ENCODE data around the gene FGF6.
"Not testable (repeated sequence)": the region's sequence is repeated elsewhere in the genome, so short reads cannot be mapped to it uniquely, and the experiment has no call there.

The FGF6 gene, protein sequence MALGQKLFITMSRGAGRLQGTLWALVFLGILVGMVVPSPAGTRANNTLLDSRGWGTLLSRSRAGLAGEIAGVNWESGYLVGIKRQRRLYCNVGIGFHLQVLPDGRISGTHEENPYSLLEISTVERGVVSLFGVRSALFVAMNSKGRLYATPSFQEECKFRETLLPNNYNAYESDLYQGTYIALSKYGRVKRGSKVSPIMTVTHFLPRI

DNA sequence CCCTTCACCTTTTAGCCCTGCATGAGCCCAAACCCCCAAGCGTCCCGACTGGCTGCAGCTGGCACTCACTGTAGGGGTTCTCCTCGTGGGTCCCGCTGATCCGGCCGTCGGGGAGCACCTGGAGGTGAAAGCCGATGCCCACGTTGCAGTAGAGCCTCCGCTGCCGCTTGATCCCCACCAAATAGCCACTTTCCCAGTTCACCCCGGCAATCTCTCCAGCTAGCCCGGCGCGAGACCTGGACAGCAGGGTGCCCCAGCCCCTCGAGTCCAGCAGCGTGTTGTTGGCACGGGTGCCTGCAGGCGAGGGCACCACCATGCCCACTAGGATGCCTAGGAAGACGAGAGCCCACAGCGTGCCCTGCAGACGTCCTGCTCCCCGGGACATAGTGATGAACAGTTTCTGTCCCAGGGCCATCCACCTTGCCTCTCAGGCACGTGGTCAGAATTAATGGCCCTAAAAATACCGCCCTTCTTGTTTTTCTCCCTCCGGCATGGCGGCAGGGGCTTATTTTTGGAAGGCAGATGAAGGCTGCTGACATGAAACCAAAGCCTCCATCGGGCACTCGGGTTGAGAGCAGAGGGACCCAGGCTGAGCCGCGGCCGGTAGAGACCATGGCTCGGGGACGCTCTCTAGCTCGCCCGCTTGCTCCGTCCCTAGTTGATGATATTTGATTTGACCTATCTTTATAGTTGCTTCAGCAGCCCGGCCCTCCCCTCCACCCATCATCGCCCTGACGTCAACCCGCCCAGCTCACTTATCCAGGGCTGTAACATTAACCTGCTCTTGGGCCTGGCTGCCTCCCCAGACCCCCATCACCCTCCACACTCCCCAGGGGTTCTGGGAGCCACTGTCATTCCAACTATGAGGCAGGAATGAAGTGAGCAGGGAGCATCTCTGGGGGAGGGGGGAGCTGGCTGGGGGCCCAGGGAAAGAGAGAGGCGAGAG is at the start of gene FGF6:
FGF6 (minus strand) TSS at position 660 of the 946 bp plus-strand sequence; CDS start at position 415, 245 bp downstream.
- no peak for DNase-seq (ENCODE audit: low read depth in 2 of 2)

DNA sequence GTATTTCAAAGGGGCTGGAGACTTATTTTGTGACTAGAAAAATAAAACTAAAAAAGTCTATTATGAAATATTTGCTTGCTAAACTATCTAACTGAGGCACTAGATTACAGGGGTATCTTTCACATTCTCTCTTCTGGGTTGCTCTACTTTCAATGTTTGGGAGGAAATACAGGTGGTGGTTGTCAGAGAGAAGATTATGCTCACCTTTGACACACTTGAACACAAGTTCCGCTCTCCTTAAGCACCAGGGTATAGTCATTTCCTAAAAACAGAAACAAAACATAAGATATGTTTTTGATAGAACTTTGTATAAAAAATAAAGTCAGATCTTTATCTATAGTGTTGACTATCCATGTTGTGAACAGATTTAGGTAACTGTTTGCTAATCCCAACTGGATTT is 45.4 kb upstream of the FGF6 start:
- DNase-seq (ENCODE audit: low read depth in 2 of 2): no peak

DNA sequence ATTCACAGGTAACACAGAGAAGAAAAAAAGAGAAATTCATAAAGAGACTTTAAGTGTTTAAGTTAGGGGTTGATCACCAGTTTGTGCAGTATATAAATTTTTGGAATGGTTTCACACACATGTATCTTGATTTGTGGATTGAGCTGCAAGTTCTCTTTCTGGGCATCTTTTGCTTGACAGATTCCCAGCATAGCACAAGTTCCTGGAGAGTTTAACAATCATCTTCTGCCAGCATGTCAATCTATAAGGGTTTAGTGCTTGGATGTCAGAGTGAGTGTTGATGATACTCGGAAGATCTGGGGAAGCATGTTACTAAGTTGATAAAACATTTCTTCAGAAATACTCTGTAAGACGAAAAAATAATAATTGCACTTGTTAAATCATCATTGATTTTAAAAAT is 43.9 kb upstream of the FGF6 start:
- no peak for DNase-seq (ENCODE audit: low read depth in 2 of 2)

DNA sequence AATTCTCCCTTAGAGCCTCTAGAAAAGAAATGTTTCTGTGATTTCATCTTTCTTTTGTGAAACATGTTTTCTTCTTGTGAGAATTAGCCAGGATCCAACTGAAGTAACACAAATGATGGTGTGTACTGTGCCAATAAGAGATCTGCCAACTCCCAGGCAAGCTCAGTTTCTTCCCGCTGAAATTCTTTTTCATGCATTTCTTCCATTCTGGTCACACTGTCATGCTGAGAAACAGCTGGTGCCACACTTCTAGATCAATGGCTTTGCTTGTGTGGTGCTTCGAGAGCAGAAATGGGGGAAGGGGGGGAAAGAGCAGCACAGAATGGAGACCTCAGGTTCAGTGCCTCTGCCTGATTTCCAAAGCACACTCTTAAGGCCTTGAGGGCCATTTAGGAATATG is 41.4 kb upstream of the FGF6 start:
- DNase-seq (ENCODE audit: low read depth in 2 of 2): no peak

DNA sequence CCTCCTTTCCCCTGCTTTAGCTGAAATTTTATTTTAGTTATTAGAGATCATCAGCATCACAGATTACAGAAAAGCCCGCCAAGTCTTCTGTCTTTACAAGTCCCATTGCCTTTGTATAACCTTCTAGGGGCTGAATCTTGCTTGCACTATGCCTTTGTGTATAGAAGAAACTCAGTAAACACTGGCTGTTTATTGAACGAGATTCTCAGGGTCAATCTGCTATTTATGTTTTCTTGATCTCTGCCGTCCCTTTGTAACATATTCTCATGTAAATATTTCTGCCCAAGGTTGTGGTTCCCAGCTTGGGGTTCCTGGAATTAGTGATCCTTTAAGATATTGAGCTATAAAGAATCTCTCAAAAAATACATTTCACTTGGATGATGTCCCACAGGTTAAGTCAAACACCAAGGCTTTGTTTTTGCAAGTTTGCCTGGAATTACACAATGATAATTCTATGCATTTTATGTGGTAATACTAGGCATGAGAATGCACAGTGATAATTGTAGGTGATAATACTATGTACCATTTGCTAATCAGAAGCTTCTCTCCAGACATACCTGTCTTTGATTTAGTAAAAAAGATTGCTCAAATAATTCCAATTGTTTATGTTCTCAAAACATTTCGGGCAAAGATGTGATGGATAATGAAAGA is 40.6 kb upstream of the FGF6 start:
- no peak for DNase-seq (ENCODE audit: low read depth in 2 of 2)

DNA sequence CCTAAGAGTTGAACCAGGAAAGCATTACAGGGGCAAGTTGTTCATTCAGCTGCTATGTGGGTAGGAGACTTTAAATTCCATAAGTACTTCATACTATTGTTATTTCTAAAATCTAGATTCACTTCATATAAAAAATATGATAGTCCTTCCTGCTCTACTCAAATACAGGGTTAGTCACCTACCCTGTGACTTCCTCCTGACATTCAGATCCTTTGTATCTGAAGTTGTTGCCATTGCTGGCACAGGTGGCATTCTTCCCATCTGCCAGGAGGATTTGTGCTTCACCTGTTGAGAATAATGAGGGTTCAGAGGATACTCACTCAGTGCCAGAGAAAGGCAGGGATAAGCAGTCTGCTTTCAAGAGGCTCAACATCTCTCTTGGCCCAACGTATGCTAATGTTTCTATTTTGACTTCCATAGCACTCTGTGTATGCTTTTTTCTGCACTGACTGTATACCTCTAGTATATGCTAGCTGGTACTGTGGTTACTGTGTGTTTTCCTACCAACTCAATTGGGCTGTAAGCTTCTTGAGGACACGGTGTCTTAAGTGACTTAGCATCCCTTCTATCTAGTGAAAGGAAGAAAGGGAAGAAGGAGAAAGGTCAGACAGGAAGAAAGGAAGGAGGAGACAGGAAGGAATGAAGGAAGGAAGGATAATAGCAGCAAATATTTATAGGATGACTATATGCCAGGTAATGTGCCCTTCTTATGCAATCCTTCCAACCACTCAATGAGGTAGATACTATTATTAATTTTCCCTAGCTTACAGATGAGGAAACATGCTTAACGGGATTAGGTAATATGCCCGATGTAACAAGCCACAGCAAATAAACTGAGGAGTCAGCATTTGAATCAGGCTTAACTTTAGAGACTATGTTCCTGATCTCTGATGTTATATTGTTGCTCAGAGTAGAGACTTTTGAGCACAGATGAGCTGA is 38.5 kb upstream of the FGF6 start:
- no peak for DNase-seq (ENCODE audit: low read depth in 2 of 2)

DNA sequence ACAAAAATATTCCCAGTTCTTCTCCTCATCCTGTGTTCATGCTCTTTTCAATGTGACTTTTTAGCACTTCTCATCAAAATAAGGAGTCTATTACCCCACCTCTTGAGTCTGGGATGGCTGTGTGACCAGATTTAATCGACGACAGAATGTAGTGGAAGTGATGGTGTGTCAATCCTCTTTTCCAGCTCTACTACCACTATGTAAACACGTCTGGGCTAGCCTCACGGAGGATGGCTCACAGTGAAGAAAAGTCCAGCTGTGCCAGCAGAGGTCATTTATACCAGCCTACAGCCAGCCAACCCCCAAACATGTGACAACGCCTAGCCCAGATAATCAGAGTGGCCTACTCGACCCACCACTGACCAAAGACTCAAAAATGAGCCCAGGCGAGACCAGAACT is 37.3 kb upstream of the FGF6 start:
- no peak for DNase-seq (ENCODE audit: low read depth in 2 of 2)

DNA sequence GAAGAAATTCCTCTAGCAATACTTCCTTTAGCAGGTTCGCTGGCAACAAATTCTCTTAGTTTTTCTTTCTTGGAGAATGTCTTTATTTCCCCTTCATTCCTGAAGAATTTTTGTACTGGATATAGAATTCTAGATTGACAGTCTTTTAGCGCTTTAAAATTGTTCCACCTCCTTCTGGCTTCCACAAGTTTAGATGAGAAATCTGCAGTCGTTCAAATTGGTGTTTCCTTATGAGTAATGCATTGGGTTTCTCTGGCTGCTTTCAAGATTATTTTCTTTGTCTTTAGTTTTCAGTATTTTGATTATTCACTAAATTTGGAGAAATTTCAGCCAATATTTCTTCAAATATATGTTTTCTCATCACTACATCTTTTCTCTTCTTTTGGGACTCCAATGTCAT is 33.3 kb upstream of the FGF6 start:
- no peak for DNase-seq (ENCODE audit: low read depth in 2 of 2)

DNA sequence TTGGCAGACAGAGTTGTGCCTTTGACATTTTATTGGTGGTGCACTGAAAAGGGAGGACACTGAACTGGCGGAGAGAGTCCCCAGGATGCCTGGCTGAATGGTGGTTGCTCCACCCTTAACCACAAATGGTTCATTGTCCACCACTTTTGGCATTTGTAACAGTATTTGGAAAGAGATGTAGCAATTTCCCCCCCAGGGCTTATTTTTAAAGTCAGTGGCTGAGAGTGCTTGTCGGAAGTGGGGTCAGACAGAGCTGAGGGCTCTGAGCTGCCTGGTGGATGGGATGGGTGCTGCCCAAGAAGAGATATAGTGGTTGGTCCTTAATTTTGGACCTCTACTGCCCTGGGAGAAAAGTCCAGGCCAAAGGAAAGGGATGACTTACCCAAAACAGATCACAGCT is 31.5 kb upstream of the FGF6 start:
- no peak for DNase-seq (ENCODE audit: low read depth in 2 of 2)

DNA sequence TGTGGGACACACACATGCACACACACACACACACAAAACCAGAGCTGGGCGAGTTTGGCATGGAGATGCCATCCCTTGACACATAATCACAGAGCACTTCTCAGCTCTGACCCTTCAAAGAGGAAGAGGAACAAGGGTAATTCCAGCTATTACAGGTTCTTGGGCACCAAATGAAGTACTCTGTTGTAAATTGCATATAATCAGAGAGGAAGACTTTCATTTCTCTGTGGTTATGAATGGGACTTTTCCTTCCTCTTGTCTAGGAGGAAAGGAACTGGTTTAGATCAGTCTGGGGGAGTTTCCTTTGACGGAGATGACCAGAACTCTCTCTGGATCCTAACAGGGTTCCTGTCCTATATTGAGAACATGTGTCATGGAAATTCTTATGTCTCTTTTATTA is 26.4 kb upstream of the FGF6 start:
- DNase-seq (ENCODE audit: low read depth in 2 of 2): no peak

DNA sequence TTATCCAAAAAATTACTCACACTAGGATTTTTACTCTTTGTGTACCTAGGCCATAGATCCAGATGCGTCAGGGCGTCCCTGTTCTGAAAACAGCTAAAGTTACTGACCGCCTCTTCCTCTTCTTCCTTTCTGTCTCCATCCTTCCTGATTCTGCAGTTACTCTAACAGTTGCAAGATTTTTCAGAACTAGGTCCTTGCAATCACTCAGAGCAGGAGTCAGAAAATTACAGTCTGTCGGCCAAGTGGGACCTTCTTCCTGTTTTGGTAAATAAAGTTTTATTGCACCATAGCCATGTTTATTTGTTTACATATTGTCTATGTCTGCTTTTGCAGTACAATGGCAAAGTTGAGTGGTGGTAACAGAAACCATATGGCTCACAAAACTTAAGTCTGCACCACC is 25.6 kb upstream of the FGF6 start:
- DNase-seq (ENCODE audit: low read depth in 2 of 2): no peak

DNA sequence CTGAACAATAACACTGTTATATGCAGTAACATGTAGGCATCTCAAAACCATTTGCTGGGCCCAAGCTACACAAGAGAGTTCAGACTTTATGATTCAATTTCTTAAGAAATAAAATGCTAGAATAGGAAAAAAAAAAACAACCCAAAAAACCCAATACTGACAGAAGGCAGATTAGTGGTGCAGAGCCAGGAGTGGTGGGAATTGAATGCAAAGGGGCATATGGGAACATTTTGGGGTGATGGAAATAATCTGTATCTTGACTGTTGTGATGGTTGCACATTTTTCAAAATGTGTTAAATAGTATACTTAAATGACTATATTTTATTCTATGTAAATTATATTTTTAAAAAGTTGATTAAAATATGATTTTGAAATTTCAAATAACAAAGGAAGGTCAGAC is 23.4 kb upstream of the FGF6 start:
- DNase-seq (ENCODE audit: low read depth in 2 of 2): no peak

DNA sequence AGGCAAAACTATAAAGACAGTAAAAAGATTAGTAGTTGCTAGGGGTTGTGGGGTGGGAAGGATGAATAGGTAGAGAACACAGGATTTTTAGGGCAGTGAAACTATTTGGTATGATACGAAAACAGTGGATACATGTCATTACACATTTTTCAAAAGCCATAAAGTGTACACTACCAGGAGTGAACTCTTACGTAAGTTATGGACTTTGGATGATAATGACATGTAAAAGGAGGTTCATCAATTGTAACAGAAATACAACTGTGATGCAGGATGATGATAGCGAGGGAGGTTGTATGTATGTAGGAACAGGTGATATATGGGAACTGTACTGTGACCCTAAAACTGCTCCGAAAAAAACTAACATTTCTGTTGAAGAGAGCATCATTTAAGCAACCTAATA is 15.1 kb upstream of the FGF6 start:
- DNase-seq (ENCODE audit: low read depth in 2 of 2): no peak

DNA sequence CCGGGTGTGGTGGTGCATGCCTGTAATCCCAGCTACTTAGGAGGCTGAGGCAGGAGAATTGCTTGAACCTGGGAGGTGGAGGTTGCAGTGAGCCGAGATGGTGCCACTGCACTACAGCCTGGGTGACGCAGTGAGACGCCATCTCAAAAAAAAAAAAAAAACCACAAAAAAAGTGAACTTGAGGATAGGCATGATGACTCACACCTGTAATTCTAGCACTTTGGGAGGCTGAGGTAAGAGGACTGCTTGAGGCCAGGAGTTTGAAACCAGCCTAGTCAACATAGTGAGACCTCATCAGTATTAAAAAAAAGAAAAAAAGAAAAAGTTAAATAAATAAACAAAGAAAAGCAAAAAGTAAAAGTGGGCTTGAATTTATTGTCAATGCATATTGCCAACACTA is 10.2 kb upstream of the FGF6 start:
- not testable (repeated sequence) for DNase-seq (ENCODE audit: low read depth in 2 of 2)

DNA sequence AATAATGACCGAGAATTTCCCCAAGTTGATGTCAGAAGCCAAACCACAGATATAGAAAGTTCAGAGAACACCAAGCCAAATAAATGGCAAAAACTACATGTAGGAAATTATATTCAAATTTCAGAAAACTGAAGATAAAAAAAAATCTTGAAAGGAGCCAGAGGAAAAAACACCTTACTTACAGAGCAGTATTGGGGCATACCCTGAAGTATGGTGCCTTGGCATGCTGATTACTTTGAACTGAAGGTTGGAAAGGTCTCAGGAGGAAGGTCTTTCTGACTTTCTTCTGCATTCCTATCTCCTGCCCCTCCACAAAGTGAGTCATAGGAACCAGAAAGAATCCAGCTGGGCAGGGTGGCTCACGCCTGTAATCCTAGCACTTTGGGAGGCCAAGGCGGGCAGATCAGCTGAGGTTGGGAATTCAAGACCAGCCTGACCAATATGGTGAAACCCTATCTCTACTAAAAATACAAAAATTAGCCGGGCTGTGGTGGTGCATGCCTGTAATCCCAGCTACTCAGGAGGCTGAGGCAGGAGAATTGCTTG is 8.8 kb upstream of the FGF6 start:
- no peak for DNase-seq (ENCODE audit: low read depth in 2 of 2)

DNA sequence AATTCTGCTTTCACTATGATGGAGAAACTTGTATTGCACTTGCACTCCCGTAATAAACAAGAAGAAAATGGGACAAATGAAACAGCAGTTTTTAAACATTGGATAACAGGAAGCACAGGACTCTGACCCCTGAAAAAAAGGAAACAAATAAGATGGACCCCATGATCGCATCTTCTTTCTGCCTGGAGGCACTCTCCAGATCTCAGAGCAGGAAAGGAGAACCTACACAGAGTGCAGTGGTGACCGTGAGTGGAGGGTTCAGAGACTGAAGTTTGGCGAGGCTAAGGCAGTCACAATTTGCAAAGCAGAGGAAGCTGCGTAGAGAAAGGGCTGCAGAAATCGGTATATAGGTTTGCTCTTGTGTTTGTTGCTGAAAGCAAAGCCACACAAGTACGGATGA is 6.1 kb upstream of the FGF6 start:
- no peak for DNase-seq (ENCODE audit: low read depth in 2 of 2)

DNA sequence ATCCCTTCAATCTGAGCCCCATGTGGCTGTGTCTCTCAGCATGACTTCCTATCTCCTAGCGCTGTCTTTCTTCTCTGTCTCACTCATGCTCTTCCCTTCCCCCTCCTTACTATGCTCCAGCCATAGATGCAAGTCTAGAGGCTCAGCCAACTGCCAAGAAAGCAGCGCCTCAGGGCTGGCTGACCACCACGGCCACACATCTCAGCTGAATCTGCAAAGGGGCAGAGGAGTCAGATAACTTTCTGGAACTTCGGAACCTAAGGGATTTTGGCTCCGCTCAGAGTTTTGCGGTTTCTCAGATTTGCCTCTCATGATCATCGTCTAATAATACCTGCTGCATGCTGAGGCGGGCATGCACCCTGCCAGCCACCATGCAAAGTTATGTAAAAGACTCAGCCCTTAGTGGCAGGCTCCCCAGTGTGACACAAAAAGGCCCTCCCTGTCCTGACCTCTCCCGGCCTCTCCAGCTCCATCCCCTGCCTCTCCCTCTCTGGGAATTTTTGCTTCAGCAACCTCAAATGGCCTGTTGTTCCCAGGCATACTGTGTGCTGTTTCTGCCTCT is 5.0 kb upstream of the FGF6 start:
- DNase-seq (ENCODE audit: low read depth in 2 of 2): no peak

DNA sequence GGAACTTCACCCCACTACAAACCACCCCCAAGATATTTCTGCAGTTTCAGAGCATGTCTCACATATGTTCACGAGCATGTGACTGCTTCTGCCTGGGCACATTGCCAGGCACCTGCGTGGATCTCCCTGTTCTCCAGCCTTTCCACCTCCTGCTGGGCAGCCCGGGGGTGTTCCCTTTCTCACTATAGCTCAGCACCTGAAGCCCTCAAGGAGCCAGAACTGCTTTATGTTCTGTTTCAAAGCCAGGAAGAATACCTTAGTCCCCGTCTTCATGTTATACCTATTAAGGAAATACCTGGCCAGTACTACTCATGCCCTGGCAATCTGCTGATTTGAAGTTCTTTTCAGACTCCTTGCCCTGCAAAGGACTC is 4.2 kb upstream of the FGF6 start:
- no peak for DNase-seq (ENCODE audit: low read depth in 2 of 2)

DNA sequence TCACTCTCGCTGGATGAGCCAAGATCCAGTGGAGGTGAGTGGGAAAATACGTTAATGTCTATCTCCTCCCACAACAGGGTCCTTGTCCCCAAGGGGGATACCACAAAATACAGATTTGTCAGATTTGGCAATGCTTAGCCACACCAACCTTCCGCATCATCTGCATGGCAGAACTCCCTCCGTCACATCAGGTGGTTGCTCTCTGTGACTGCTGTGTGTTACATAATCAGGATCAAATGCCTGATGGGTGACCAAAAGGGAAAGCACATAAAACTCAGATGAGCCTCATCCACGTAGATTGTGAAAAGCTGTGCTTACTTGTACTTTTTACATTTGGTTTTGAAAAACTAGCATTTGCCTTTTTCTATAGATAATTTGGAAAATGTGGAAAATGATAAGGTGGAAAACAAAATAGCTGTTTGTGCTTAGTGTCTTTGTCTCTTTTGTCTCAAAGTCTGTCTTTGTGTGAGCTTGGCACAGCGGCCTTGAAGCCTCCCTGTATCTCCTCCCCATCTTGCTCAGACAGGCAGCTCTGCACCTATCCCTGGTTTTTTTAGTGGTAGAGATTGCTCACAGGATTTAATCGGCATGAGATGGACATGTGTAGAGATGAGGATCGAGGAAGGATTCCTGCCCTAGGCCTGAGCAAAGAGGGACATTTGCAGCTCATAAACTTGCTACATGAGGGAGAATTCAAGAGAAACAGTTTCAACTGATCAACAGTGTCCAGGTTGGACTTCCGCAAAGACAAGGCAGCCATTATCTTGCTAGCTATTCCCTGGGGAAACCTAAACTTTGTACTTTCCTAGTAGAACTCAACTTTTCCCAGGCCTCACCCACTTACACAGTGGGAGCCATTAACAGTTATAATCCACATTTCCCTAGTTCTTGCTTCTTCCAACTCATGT is 3.6 kb upstream of the FGF6 start:
- no peak for DNase-seq (ENCODE audit: low read depth in 2 of 2)

DNA sequence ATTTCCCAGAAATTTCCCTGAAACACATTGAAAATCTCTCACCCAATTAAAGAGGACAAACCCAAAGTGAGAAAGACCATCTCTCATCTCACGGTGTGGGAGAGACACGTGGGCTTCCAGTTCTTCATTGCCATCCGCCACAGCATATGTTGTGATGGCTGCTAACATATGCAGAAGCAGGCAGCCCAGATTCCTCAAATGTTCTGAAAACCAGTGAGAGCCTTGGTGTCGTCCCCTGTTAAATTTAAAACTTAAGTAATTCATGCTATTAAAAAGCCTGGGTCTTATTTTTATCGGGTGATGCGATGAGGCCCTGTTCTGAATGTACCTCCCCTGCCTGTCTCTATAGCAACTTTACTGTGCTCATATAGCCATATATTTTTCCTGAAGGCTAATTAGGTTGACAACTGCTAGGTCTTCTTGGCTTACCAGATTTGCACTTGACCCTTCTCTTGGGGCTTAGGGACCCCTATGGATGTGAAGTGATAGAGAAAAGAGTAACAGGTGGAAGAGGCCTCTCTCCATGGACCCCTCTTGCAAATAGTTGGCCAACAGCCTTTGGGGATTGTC is 2.8 kb upstream of the FGF6 start:
- no peak for DNase-seq (ENCODE audit: low read depth in 2 of 2)

Measured in fibroblast of skin of left quadriceps (primary cell).